Measurements from ENCODE around the gene CD200R1L. TPM values are rescaled to one million over a fixed set of nuclear protein-coding genes. Genes with fewer than 3 reads are reported as not detected.

The CD200R1L gene
- total RNA-seq, 4 donors from 2014 or later: not detected

DNA sequence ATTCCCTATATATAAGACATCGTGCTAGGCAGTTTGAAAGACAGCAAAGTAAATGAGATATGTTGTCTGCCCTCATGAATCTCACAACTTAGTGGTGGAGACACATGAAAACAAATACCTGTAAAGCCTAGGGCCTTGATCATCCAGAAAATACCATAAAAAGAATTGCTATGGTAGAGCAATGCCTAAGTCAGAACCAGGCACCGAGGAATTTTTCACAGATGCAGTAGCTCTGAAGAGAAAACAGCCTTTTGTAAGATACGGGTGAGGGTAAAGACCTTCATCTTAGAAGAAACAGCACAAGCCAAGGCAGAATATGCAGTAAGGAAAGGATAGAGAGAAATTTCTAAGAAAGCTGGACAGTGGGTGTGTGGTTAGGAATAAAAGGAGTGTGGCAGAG is 36.1 kb downstream of the CD200R1L start:
- no peak for ATAC-seq
- no peaks in the 10 kb centered on the region for H3K9me3 ChIP-seq
- H3K36me3 ChIP-seq: no peaks in the 10 kb centered on the region
- no peak overlapping the region for H3K4me3 ChIP-seq
- H3K27me3 ChIP-seq: no peaks in the 10 kb centered on the region
- in situ Hi-C loops (cut with MboI; ENCODE audit: low sequenced_read_pairs in 4 of 4): loop anchor here in 3 of 4 donors (5.0 to 10.0 kb wide), 2 partner anchors 166 to 168 kb away; partner anchors contain the start of gene CCDC80 (in 3 of the 3)
- TF ChIP-seq, protein P1, sequence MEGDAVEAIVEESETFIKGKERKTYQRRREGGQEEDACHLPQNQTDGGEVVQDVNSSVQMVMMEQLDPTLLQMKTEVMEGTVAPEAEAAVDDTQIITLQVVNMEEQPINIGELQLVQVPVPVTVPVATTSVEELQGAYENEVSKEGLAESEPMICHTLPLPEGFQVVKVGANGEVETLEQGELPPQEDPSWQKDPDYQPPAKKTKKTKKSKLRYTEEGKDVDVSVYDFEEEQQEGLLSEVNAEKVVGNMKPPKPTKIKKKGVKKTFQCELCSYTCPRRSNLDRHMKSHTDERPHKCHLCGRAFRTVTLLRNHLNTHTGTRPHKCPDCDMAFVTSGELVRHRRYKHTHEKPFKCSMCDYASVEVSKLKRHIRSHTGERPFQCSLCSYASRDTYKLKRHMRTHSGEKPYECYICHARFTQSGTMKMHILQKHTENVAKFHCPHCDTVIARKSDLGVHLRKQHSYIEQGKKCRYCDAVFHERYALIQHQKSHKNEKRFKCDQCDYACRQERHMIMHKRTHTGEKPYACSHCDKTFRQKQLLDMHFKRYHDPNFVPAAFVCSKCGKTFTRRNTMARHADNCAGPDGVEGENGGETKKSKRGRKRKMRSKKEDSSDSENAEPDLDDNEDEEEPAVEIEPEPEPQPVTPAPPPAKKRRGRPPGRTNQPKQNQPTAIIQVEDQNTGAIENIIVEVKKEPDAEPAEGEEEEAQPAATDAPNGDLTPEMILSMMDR (IDR thresholded peaks at IDR 0.05 in 4 of 5, conservative IDR thresholded peaks at IDR 0.05 in 1 of 5): no peak
- TF ChIP-seq POLR2A (IDR thresholded peaks at IDR 0.05): no peak
- intact Hi-C loops (cut with DNase I; ENCODE audit: low total_unique reads): no loop called here
- no peak overlapping the region for H3K27ac ChIP-seq
- peaks cover 0 to 4% of the 10 kb centered on the region in 2 donors for H3K4me1 ChIP-seq
- no peak for DNase-seq

DNA sequence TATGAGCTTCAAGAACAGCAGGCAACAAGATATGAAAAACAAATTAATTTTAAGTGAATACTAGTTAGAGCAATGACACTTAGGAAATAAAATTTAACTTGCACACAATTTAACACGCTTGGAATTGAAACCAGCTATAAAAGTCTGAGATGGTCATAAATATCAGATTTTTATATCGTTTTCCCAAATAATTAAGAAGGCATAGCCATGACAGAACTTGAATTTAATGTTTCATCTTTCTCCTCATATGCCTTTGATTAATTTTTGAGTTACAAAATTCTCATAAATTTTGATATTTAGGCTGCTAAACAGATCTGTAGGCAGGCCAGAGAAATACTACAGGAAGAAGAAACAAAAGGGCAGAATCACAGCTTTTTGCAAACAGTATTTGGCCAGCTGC is 38.5 kb downstream of the CD200R1L start:
- Histone ChIP-seq H3K27me3 (no peaks in the 10 kb centered on the region), H3K4me1 (peaks cover 0 to under 1% of the 10 kb centered on the region in 2 donors), H3K9me3 (no peaks in the 10 kb centered on the region), H3K27ac (no peak overlapping the region), H3K4me3 (no peak overlapping the region), H3K36me3 (no peaks in the 10 kb centered on the region)
- in situ Hi-C loops (cut with MboI; ENCODE audit: low sequenced_read_pairs in 4 of 4): no loop called here
- DNase-seq (no peak), ATAC-seq (no peak)
- intact Hi-C loops (cut with DNase I; ENCODE audit: low total_unique reads): no loop called here
- TF ChIP-seq, protein P1 (IDR thresholded peaks at IDR 0.05 in 4 of 5, conservative IDR thresholded peaks at IDR 0.05 in 1 of 5): no peak
- TF ChIP-seq POLR2A (IDR thresholded peaks at IDR 0.05): no peak

DNA sequence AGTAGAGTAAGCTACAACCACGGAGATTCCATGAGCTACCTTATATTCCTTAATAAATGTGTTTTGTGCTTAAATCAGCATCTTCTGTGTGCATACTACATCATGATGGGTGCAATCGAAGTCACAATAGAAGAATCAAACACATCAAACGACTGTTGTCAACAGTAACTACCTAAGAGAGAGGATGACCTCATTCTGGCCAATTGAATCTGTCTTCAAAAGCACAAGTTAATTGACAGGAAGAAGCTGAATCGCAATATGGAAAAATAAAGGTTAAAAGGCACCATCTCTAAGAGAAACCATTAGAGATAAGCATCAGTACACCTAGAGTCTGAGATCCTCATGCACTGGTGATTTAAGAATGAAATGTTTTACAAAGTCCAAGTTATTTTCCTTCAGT is 39.0 kb downstream of the CD200R1L start:
- ATAC-seq (no peak), DNase-seq (no peak)
- no peak overlapping the region for H3K27ac ChIP-seq
- intact Hi-C loops (cut with DNase I; ENCODE audit: low total_unique reads): no loop called here
- in situ Hi-C loops (cut with MboI; ENCODE audit: low sequenced_read_pairs in 4 of 4): no loop called here
- no peak overlapping the region for H3K4me3 ChIP-seq
- no peaks in the 10 kb centered on the region for H3K36me3 ChIP-seq
- TF ChIP-seq POLR2A (IDR thresholded peaks at IDR 0.05): no peak
- TF ChIP-seq, protein P1 (IDR thresholded peaks at IDR 0.05 in 4 of 5, conservative IDR thresholded peaks at IDR 0.05 in 1 of 5): no peak
- H3K9me3 ChIP-seq: no peaks in the 10 kb centered on the region
- H3K4me1 ChIP-seq: no peaks in the 10 kb centered on the region
- no peaks in the 10 kb centered on the region for H3K27me3 ChIP-seq

DNA sequence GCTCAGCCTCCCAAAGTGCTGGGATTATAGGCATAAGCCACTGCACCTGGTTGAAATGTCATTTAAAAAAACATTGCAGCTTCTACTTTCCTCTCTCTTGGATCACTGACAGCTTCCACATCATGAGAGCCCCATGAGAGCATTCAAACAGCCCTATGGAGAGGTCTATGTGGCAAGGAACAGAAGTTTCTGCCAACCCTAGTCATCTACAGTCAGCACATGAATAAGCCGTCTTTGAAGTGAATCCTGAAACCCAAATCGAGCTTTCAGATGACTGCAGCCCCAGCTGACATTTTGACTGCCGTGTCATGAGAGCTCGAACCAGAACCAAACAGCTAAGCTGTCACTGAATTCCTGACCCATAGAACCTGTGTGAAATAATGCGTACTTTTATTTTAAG is 39.8 kb downstream of the CD200R1L start:
- no peak for DNase-seq
- no peak overlapping the region for H3K27ac ChIP-seq
- intact Hi-C loops (cut with DNase I; ENCODE audit: low total_unique reads): no loop called here
- H3K36me3 ChIP-seq: no peaks in the 10 kb centered on the region
- in situ Hi-C loops (cut with MboI; ENCODE audit: low sequenced_read_pairs in 4 of 4): no loop called here
- no peaks in the 10 kb centered on the region for H3K9me3 ChIP-seq
- H3K4me1 ChIP-seq: no peaks in the 10 kb centered on the region
- TF ChIP-seq, protein P1 (IDR thresholded peaks at IDR 0.05 in 4 of 5, conservative IDR thresholded peaks at IDR 0.05 in 1 of 5): no peak
- no peak for TF ChIP-seq POLR2A (IDR thresholded peaks at IDR 0.05)
- no peaks in the 10 kb centered on the region for H3K27me3 ChIP-seq
- no peak for ATAC-seq
- no peak overlapping the region for H3K4me3 ChIP-seq

DNA sequence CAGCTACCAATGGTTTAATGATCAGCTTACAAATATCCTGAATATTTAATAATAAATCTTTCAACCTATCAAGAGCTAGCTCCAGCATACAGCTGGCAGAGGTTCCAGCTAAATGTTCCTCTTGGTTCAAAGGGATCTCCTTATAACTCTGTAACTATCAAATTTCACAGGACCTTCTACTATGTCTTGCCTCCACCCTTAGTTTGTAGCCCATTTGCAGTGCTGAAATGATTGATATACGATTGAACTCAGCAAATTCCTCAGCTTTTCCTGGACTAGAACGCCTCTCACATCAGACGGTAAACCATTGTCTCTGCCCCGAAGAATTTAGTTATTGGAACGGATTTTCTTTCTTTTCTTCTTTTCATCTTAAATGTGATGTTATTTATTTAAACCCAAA is 41.5 kb downstream of the CD200R1L start:
- H3K27ac ChIP-seq: no peak overlapping the region
- no peak for ATAC-seq
- in situ Hi-C loops (cut with MboI; ENCODE audit: low sequenced_read_pairs in 4 of 4): no loop called here
- H3K36me3 ChIP-seq: no peaks in the 10 kb centered on the region
- no peak overlapping the region for H3K4me3 ChIP-seq
- DNase-seq: no peak
- H3K9me3 ChIP-seq: no peaks in the 10 kb centered on the region
- no peaks in the 10 kb centered on the region for H3K27me3 ChIP-seq
- no peaks in the 10 kb centered on the region for H3K4me1 ChIP-seq
- no peak for TF ChIP-seq POLR2A (IDR thresholded peaks at IDR 0.05)
- TF ChIP-seq, protein P1 (IDR thresholded peaks at IDR 0.05 in 4 of 5, conservative IDR thresholded peaks at IDR 0.05 in 1 of 5): no peak
- intact Hi-C loops (cut with DNase I; ENCODE audit: low total_unique reads): no loop called here
